GM15510 (cell line): ENCODE data around the gene FCGR2B.

Experiments
- POLR2A ChIP-seq: IDR thresholded peaks from 3 replicates; pipeline ENCODE4 v1.6.1; 2011; ENCODE audit warnings: borderline replicate concordance; ENCODE audit not compliant: insufficient read length; ENCODE audit errors: extremely low read depth

The FCGR2B gene

DNA sequence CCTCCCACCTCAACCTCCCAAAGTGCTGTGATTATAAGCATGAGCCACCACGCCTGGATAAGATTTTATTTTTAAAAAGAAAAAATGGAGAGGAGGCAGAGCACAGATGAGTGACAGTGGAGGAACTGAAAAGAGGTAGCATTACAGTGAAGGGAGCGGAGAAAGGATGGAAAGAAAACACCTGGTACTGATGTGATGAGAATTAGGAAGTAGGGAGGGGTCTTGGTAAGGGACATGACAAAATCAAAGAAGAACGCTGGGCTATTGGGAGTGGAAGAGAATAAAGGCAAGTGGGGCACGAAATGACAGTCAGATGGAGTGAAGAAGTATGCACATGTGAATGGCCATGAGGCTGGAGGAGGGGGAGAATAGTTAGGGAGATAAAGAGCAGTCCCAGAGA lies 46.4 kb downstream of the FCGR2B start:
- TF ChIP-seq POLR2A: no peak

DNA sequence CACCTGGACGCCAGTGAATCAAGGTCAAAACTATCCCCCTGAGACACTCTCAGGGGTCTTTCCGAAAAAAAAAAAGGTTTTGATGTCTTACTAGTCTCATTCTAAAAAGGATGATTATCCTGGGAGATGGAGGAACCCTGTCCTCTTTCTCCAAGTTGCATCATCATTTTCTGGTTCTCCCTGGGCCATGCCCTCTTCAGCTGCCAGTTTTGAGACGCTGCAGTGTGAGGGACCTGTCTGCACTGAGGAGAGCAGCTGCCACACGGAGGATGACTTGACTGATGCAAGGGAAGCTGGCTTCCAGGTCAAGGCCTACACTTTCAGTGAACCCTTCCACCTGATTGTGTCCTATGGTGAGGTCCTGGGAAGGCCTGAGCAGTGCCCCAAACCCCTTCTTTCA lies 47.6 kb downstream of the FCGR2B start:
- TF ChIP-seq POLR2A: no peak

DNA sequence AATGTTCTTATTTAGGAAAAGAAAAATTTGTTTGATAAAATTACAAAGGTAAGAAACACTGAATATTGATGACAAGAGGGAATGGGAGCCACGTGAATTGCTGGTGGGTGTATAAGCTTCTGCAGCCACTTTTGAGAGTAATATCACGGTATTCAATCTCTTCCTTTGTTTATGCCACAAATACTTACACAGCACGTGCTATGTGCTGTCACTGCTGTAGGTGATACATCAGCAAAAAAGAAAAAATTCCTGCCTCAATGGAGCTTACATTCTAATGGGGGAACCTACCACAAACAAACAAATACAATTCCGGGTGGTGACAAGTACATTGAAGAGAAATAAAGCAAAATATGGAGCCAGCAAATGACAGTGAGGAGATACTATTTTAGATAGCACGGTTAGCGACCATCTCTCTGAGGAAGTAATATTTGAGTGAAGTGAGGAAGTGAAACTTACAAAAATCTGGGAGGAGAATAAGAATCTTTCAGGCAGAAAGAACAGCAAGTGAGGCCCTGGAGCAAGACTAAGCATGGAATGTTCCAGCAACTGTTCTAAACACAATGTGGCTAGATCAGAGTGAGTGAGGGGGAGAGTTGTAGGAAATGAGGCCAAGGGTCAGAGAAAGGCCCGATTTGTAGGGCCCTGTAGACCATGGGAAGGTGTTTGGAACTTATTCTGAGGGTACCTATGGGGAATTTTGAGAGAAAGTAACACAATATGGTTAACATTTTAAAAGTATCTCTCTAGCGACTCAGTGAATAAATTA lies 55.8 kb downstream of the FCGR2B start:
- TF ChIP-seq POLR2A: no peak

DNA sequence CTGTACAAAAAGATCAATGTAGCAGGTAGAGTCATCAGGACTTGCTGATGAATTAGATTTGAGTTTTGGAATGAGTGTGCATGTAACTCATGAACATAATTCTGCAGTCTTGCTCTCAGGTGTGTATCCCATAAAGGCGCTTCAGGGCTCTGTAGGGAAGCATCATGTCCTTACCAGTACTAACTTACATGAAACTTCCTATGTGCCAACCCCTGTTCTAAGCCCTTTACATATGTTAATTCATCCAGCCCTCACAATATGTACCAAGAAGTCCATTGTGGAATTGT lies 56.3 kb downstream of the FCGR2B start:
- no peak for TF ChIP-seq POLR2A

DNA sequence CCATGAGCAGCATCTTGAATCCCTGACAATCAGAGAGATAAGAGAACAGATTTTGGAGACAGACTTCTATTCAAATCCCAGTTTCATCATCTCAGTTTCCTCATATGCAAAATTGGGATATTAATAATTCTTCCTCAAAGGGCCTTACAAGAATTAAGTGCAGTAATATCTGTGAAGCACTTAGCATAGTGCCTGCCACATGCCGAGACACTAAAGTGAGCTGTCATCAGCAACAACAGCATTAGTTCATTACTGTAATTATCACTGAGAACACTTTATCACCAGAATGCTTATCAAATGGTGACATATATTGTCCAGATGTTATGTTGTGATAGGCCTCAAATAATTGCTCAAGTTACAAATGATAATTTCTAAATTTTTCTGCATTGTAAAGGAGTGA lies 57.5 kb downstream of the FCGR2B start:
- TF ChIP-seq POLR2A: no peak

DNA sequence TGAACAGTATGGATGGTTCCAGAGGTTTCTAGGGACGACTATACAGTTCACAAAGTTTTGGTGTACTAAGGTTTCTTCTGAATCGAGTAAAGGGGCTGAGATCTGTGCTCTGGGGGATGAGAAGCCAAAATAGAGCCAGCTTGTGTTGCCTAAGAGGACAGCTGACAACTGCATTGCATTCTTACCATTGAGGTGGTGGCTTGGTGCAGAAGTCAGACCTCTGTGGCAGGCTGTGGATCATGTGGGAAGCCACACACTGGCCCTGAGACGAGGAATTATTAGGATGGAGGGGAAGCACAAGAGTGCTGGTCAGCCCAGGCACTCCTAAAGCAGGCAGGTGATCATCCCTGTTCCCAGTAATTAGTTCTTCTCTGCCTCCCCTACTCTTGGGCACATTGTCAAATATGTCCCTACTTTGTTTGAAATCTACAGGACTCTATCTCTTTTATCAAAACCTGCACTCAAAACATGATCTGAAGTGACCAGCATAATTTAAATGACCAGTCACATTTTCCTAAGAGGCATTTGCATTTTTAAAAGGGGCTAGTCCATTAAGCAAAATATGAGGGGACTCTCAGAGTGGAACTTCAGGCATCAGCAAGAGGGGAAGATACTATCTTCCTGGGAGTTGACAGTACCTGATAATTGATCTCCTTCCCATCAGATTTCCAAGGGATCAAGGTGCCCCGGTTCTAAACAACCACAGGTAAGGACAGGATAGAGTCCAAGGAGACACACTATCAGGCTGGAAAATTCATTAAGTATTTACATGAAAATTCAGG lies 58.2 kb downstream of the FCGR2B start, which contains the start of gene FCRLB:
FCRLB (plus strand) TSS at position 589 of the 782 bp plus-strand sequence. CDS start 1,129 bp downstream, outside the sequence.
- TF ChIP-seq POLR2A: no peak

DNA sequence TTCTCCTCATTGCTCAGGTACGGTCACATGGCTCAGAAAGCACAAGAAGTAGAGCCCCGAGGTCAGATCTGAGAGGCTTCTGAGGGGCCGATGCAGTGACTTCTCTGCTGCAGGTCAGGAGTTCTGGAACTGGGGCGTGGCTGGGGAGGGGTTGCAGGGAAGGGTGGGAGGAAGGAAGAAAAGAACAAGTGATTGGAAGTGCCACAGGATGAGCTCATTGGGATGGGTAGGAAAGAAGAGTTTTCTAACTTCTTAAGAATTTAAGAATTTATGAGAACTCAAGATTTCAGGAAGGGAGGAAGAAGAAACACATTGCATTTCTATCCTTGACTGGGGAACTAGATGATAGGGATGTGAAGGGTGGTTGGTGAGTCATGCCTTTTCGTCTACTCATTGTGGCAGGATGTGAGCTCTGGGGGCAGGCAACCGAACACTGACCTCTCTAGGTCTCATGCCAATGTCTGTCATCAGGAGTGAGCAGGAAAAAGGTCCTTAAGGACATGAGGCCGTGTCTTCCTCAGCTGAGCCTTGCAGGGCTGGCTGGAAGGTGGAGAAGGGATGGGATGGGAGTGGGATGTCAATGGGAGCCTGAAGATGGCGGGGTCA lies 58.9 kb downstream of the FCGR2B start:
- TF ChIP-seq POLR2A: no peak

DNA sequence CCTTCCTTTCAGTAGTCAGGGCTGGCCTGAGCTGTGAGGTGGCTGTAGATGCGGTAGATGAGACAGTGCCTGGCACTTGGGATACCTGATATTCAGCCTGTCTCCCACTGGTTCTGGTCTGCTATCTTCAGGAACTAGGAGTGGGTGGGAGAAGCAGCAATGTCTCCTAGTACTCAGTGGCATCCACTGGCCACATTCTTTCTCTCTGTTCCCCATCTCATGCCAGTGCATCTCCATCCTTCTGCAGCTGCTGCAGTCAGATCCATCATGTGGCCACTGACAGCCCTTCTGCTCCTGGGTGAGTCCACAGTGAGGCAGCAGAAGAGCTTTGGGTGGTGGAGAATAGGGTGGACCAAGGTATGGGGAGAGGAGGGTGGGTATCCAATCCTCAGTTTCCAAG lies 59.5 kb downstream of the FCGR2B start:
- no peak for TF ChIP-seq POLR2A

DNA sequence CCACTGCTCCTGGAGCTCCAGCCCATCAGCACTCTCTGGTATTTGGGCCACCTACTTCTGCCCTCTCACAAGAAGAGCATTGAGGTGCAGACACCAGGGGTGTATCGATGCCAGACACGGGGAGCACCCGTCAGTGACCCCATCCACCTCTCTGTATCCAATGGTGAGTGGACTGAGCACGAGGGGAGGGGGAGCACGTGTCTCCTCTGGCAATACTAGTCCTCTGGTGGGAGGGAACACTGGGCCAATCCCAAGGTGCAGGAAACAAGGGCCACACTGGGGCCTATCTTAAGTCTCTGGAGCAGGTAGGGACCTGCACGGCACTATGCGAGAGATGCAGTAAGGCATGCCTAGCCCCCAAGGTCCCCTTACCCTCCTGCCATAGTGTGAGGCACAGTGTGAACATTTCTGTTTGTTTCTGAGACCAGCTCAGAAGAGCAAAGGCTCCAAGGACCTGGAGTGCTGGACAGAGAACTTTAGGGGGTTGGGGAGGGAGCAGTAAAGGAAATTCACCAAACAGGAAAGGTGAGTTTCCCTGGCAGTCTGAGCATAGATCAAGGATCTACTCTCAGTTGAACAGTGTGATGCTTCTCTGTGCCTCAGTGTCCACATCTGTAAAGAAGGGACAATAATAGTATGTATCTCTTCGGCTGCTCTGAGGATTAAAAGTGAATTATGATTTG lies 60.7 kb downstream of the FCGR2B start:
- TF ChIP-seq POLR2A: no peak

DNA sequence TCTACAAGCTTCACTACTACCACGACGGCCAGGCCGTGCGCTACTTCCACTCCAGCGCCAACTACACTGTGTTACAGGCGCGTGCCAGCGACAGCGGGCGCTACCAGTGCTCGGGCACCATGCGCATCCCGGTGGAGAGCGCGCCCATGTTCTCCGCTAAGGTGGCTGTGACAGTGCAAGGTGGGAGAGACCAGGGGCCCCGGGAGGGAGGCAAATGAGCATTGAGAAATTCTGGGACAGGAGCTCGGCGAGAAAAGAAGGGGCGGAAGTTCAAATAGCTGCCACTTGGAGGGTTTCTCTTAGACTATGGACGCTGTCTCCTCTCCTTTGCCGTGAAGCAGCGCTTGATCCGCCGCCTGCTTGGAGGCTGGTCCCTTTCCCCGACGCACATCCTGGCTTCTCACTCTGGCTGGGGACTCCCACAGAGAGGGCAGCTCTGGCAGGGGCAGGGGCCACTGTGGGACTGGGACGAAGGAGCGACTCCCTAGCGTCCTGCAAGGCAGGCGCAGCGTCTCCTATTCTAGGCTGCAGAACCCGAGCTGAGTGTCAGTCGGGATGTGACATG lies 63.0 kb downstream of the FCGR2B start:
- peak; percentile 27 for TF ChIP-seq POLR2A

DNA sequence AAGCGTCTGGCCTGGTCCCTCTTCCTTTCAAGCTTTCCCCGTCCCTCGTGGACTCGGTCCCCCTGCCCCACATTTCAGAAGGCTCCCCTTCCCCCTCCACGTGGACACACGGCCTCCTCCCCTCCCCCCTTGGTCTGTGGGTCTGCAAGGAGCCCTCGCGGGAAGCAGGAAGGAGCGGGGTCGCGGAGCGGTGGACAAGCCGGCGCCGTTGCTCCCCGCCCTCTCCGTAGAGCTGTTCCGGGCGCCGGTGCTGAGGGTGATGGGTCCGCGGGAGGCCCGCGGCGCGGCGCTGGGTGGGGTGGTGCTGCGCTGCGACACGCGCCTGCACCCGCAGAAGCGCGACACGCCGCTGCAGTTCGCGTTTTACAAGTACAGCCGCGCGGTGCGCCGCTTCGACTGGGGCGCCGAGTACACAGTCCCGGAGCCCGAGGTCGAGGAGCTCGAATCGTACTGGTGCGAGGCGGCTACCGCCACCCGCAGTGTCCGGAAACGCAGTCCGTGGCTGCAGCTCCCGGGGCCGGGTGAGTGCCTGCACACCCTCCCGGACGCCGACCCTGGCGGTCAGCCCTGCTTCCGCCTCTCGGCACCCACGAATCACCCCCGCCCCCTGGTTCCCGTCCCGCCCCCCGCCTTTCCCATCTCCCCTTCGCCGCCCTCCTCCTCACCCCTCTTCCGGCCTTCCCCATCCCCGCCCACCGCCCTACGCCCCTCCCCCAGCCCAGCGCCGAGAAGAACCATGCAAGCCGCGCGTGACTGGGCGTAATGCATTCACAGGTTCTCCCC lies 63.7 kb downstream of the FCGR2B start:
- peak; percentile 89 for TF ChIP-seq POLR2A

DNA sequence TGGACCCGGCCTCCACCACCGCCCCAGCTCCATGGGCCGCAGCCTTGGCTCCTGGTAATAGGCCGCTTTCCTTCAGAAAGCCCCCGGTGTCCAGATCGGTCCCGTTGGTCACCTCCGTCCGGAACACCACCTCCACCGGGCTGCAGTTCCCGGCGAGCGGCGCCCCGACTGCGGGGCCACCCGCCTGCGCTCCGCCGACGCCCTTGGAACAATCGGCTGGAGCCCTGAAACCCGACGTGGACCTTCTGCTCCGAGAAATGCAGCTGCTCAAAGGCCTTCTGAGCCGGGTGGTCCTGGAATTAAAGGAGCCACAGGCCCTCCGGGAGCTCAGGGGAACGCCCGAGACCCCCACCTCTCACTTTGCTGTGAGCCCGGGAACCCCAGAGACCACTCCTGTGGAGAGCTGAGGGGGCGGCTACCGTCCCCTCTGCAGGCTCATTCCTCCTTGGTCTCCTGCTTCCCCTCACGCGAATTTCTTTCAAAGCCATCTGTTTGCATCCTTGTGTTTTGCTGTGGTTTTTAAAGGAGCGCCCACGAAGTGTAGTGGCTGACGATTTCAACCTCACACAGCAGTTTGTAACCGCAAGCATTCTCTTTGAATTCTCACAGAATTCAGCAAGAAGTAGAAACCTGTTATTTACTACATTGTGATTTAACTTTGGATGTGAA lies 64.4 kb downstream of the FCGR2B start:
- TF ChIP-seq POLR2A: no peak
